ENCODE results near the gene CBX7.
"Not testable (repeated sequence)": the region's sequence is repeated elsewhere in the genome, so short reads cannot be mapped to it uniquely, and the experiment has no call there.

The CBX7 gene

GRCh38 chr22:39170825-39171622 lies 18.5 kb upstream of the CBX7 start:
- POLR2A ChIA-PET, result interaction anchor here (1.0 to 2.9 kb wide), 3 partner anchors 141 to 148 kb away, joined by 4 to 23 read pairs (median 19); partner anchors contain the start of gene RPL3
- peak; percentile 92 for DNase-seq (ENCODE audit: extremely low spot score)
- CTCF ChIA-PET, result interaction anchor here (0.6 to 2.5 kb wide), 8 partner anchors 9 to 360 kb away, joined by 3 to 17 read pairs (median 4); no protein-coding TSS in a partner anchor
- no peak for TF ChIP-seq FOXM1 (IDR thresholded peaks at IDR 0.05; ENCODE audit: borderline replicate concordance)
- TF ChIP-seq L3MBTL2 (conservative IDR thresholded peaks at IDR 0.05), result no peak
- TF ChIP-seq ARNT (IDR thresholded peaks at IDR 0.05), result no peak
- TF ChIP-seq FOXK2 (IDR thresholded peaks at IDR 0.05), result no peak
- TF ChIP-seq LEF1 (IDR thresholded peaks at IDR 0.05; ENCODE audit: borderline replicate concordance), result no peak
- TF ChIP-seq CTBP1 (IDR thresholded peaks at IDR 0.05; ENCODE audit: borderline replicate concordance), result no peak
- no peak for TF ChIP-seq SUZ12 (IDR thresholded peaks at IDR 0.05)
- TF ChIP-seq SP1 (IDR thresholded peaks at IDR 0.05), result no peak
- TF ChIP-seq TARDBP (IDR thresholded peaks at IDR 0.05), result no peak
- TF ChIP-seq PKNOX1 (IDR thresholded peaks at IDR 0.05), result no peak
- TF ChIP-seq HDGF (IDR thresholded peaks at IDR 0.05; ENCODE audit: borderline replicate concordance), result no peak
- no peak for TF ChIP-seq NFRKB (IDR thresholded peaks at IDR 0.05)
- no peak for TF ChIP-seq FOXA1 (IDR thresholded peaks at IDR 0.05)
- no peak for TF ChIP-seq ZNF384 (IDR thresholded peaks at IDR 0.05)
- TF ChIP-seq BHLHE40 (IDR thresholded peaks at IDR 0.05; ENCODE audit: borderline replicate concordance), result no peak
- no peak for TF ChIP-seq ELF4 (IDR thresholded peaks at IDR 0.05)

- DNase-seq (ENCODE audit: extremely low spot score), result no peak
Measured at GRCh38 chr22:39169797-39170466, 17.5 kb upstream of the CBX7 start.

GRCh38 chr22:39166547-39166946 lies 14.1 kb upstream of the CBX7 start:
- POLR2A ChIA-PET, result no interaction called here
- DNase-seq (ENCODE audit: extremely low spot score), result no peak
- CTCF ChIA-PET, result interaction anchor here (0.6 kb wide), 1 partner anchor 163 kb away, joined by 3 read pairs; no protein-coding TSS in a partner anchor
- TF ChIP-seq HDGF (IDR thresholded peaks at IDR 0.05; ENCODE audit: borderline replicate concordance) (no peak), NFRKB (IDR thresholded peaks at IDR 0.05) (no peak), ELF4 (IDR thresholded peaks at IDR 0.05) (no peak), L3MBTL2 (conservative IDR thresholded peaks at IDR 0.05) (no peak), LEF1 (IDR thresholded peaks at IDR 0.05; ENCODE audit: borderline replicate concordance) (no peak), CTBP1 (IDR thresholded peaks at IDR 0.05; ENCODE audit: borderline replicate concordance) (no peak), ZNF384 (IDR thresholded peaks at IDR 0.05) (no peak), BHLHE40 (IDR thresholded peaks at IDR 0.05; ENCODE audit: borderline replicate concordance) (no peak), TARDBP (IDR thresholded peaks at IDR 0.05) (no peak), PKNOX1 (IDR thresholded peaks at IDR 0.05) (no peak)

More at GRCh38 chr22:39169797-39170466, 17.5 kb upstream of the CBX7 start:
- CTCF ChIA-PET, result interaction anchor here (0.7 to 2.5 kb wide), 6 partner anchors 10 to 147 kb away, joined by 3 to 17 read pairs (median 6); no protein-coding TSS in a partner anchor
- POLR2A ChIA-PET, result interaction anchor here (2.2 to 2.9 kb wide), 2 partner anchors 142 to 149 kb away, joined by 19 to 23 read pairs; partner anchors contain the start of gene RPL3
- TF ChIP-seq FOXK2 (IDR thresholded peaks at IDR 0.05), result no peak
- TF ChIP-seq TARDBP (IDR thresholded peaks at IDR 0.05), result no peak
- TF ChIP-seq PKNOX1 (IDR thresholded peaks at IDR 0.05), result no peak
- no peak for TF ChIP-seq ELF4 (IDR thresholded peaks at IDR 0.05)
- no peak for TF ChIP-seq FOXA1 (IDR thresholded peaks at IDR 0.05)
- no peak for TF ChIP-seq ARNT (IDR thresholded peaks at IDR 0.05)
- TF ChIP-seq HDGF (IDR thresholded peaks at IDR 0.05; ENCODE audit: borderline replicate concordance), result no peak

GRCh38 chr22:39156093-39156492 lies 3.6 kb upstream of the CBX7 start:
- CTCF ChIA-PET; DNase-seq (ENCODE audit: extremely low spot score); POLR2A ChIA-PET: not testable (repeated sequence)

- POLR2A ChIA-PET, result interaction anchor here (2.5 kb wide), 1 partner anchor 164 kb away, joined by 21 read pairs; the partner anchor contains the start of gene RPL3
- DNase-seq (ENCODE audit: extremely low spot score), result no peak
- TF ChIP-seq FOXK2 (IDR thresholded peaks at IDR 0.05), result no peak
- TF ChIP-seq PKNOX1 (IDR thresholded peaks at IDR 0.05), result no peak
- CTCF ChIA-PET, result interaction anchor here (0.8 kb wide), 1 partner anchor 163 kb away, joined by 5 read pairs; no protein-coding TSS in a partner anchor
Measured at GRCh38 chr22:39155421-39155820, 2.9 kb upstream of the CBX7 start.
